HepG2 (cell line): ENCODE measurements around the gene SAP130. TPM values are rescaled to one million over a fixed set of nuclear protein-coding genes. Genes with fewer than 3 reads are reported as not detected.

ENCODE experiments used
- ATF1 ChIP-seq: IDR thresholded peaks from 2 replicates; pipeline ENCODE4 v1.6.1; 2016; ENCODE audit warnings: mild to moderate bottlenecking, control low read depth
- EP300 ChIP-seq, 3 experiments: sonication (generic) in 1 of 3; formaldehyde crosslinking in 1 of 3; IDR thresholded peaks; 2 replicates each; pipeline versions ENCODE4 v1.5.1 to v1.6.1; 2011 to 2020; ENCODE audit warnings: low read depth in 2 of 3, low read length in 2 of 3, borderline replicate concordance in 1 of 3, improper control_type of control experiment in 1 of 3, mild to moderate bottlenecking in 1 of 3, missing genetic modification reagents in 1 of 3, moderate library complexity in 1 of 3
- FOXC1 ChIP-seq: sonication (generic); formaldehyde crosslinking; IDR thresholded peaks from 2 replicates; pipeline ENCODE4 v1.8.0; 2022; ENCODE audit warnings: mild to moderate bottlenecking, missing genetic modification reagents, borderline replicate concordance
- FOXO4 ChIP-seq: sonication (generic); formaldehyde crosslinking; conservative IDR thresholded peaks from 2 replicates; pipeline ENCODE4 v1.8.1; 2023; ENCODE audit warnings: missing genetic modification reagents
- GABPB1 ChIP-seq: IDR thresholded peaks from 2 replicates; pipeline ENCODE4 v1.6.1; 2016; ENCODE audit warnings: mild to moderate bottlenecking, missing genetic modification reagents, moderate library complexity, missing compliant biosample characterization
- HINFP ChIP-seq: sonication (generic); formaldehyde crosslinking; IDR thresholded peaks from 2 replicates; pipeline ENCODE4 v1.4.0; 2020; ENCODE audit warnings: low read depth, mild to moderate bottlenecking, missing genetic modification reagents
- KLF16 ChIP-seq, 2 experiments: sonication (generic) in 1 of 2; formaldehyde crosslinking in 1 of 2; IDR thresholded peaks; 2 replicates each; pipeline versions ENCODE4 v1.6.1 to v1.8.0; 2016 to 2023; ENCODE audit warnings: missing genetic modification reagents in 2 of 2, missing compliant biosample characterization in 1 of 2
- MAFF ChIP-seq: IDR thresholded peaks from 2 replicates; pipeline ENCODE4 v1.6.1; 2011; ENCODE audit warnings: low read depth, low read length, improper control_type of control experiment
- MIXL1 ChIP-seq: IDR thresholded peaks from 2 replicates; pipeline ENCODE4 v1.6.1; 2016
- RCOR2 ChIP-seq: IDR thresholded peaks from 2 replicates; pipeline ENCODE4 v1.6.1; 2016; ENCODE audit warnings: missing biosample characterization, missing genetic modification reagents
- SP5 ChIP-seq: IDR thresholded peaks from 2 replicates; pipeline ENCODE4 v1.6.1; 2016; ENCODE audit warnings: low read depth, borderline replicate concordance
- SRY ChIP-seq: sonication (generic); formaldehyde crosslinking; IDR thresholded peaks from 2 replicates; pipeline ENCODE4 v1.8.0; 2022; ENCODE audit warnings: mild to moderate bottlenecking, missing genetic modification reagents
- TAF15 ChIP-seq: fragments of 200-400 bp; formaldehyde crosslinking; IDR thresholded peaks from one replicate; pipeline ENCODE4 v1.6.1; 2018; ENCODE audit warnings: mild to moderate bottlenecking, low read depth, low read length; ENCODE audit not compliant: poor library complexity, severe bottlenecking
- TCF7 ChIP-seq: sonication (generic); IDR thresholded peaks from 2 replicates; pipeline ENCODE4 v1.6.1; 2016; ENCODE audit warnings: antibody characterized with exemption, low read depth
- TRIM22 ChIP-seq: fragments of 450-650 bp; IDR thresholded peaks from 2 replicates; pipeline ENCODE4 v1.6.1; 2017
- YEATS2 ChIP-seq: sonication (generic); formaldehyde crosslinking; IDR thresholded peaks from 2 replicates; pipeline ENCODE4 v1.4.0; 2020; ENCODE audit warnings: missing genetic modification reagents, borderline replicate concordance
- ZBTB20 ChIP-seq: sonication (generic); formaldehyde crosslinking; IDR thresholded peaks from 2 replicates; pipeline ENCODE4 v1.8.1; 2023; ENCODE audit warnings: missing genetic modification reagents, low read depth, mild to moderate bottlenecking, borderline replicate concordance
- ZFP62 ChIP-seq: sonication (generic); formaldehyde crosslinking; IDR thresholded peaks from 2 replicates; pipeline ENCODE4 v1.4.0; 2020; ENCODE audit warnings: missing genetic modification reagents
- ZNF143 ChIP-seq: sonication (generic); formaldehyde crosslinking; IDR thresholded peaks from 2 replicates; pipeline ENCODE4 v1.4.0; 2020; ENCODE audit warnings: missing genetic modification reagents
- ZNF354B ChIP-seq: sonication (generic); formaldehyde crosslinking; IDR thresholded peaks from 2 replicates; pipeline ENCODE4 v1.8.0; 2022; ENCODE audit warnings: mild to moderate bottlenecking, missing genetic modification reagents
- ZNF615 ChIP-seq: sonication (generic); formaldehyde crosslinking; IDR thresholded peaks from 2 replicates; pipeline ENCODE4 v1.5.0; 2020; ENCODE audit warnings: mild to moderate bottlenecking, missing genetic modification reagents, borderline replicate concordance
- ZNF841 ChIP-seq: sonication (generic); formaldehyde crosslinking; IDR thresholded peaks from 2 replicates; pipeline ENCODE4 v1.8.1; 2023; ENCODE audit warnings: missing genetic modification reagents, borderline replicate concordance
- polyA plus RNA-seq, 8 experiments: library from polyadenylated mRNA; depleted of rRNA in 3 of 8; stranded (reverse) in 7 of 8; unstranded in 1 of 8; fragments of >200 nt; fragmentation: Illumina TruSeq in 4 of 8; extraction: Trizol in 4 of 8; gene quantifications; 2 replicates each; pipeline versions ENCODE4 v1.2.1 to v1.2.3, GENCODE V29; 2011 to 2016; ENCODE audit warnings: low read depth in 4 of 8, missing spikeins in 1 of 8, mixed read lengths in 1 of 8; ENCODE audit not compliant: insufficient read depth in 1 of 8
- total RNA-seq, 5 experiments: library from RNA; depleted of rRNA; stranded (reverse); fragments of >200 nt; fragmentation: Illumina TruSeq; extraction: Trizol; gene quantifications; 2 replicates each; pipeline ENCODE4 v1.2.3, GENCODE V29; 2016; ENCODE audit warnings: low read depth in 1 of 5
- TF ChIP-seq, protein P1 (sequence below): IDR thresholded peaks from 2 replicates; pipeline ENCODE4 v1.6.1; 2016; ENCODE audit warnings: missing genetic modification reagents, missing compliant biosample characterization
- TF ChIP-seq, protein P2 (sequence below): IDR thresholded peaks from 2 replicates; pipeline ENCODE4 v1.6.1; 2016; ENCODE audit warnings: missing compliant biosample characterization, missing genetic modification reagents, borderline replicate concordance

SAP130 gene
- total and polyA plus RNA-seq, 2 of the 13 experiments (the other 11 are each of a cell fraction or from before 2014, with no cell fraction given) = 11.1 to 18.6 TPM

DNA sequence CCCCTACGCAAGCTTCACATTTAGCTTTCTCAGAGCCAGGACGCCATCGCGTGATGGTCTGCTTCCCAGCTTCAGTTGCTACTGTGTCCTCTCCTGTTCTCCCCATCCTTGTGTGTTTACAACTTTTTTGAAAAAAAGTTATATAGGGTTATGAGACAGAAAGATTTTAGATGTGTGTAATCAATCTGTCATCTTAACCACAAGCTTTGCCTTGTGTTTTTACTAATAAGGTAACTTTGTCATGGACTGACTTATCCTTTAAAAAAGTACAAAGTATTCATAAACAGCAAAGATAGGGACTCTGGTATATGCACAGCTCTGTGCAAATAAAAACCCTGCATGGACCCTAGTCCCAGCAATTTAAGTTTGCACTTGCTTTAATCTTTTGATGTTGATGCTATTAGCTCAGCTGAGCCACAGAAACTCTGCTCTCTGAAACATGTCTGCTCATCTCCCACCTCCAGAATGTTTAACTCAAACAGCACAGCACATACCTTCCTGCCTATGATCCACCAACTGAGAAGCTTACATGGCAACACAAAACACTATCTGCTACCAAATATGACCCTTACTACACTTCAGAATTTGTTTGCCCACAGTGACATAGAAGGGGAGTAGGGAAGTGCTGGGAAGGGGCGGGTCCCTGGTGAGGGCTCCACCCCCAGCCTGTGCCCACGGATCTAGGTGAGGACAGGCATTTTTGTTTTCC lies 42.7 kb downstream of the SAP130 start (continued):
- TF ChIP-seq ZNF615 (CRISPR knock-in tag) = no peak
- no peak for TF ChIP-seq HINFP (CRISPR knock-in tag)
- TF ChIP-seq TAF15 = no peak
- TF ChIP-seq ZFP62 (CRISPR knock-in tag) = no peak
- TF ChIP-seq ZBTB20 (CRISPR knock-in tag) = 0 out of 2 replicates have a peak, but pooled peaks have one; percentile 41
- no peak for TF ChIP-seq FOXO4 (CRISPR knock-in tag)
- no peak for TF ChIP-seq EP300 (IDR thresholded peaks at IDR 0.05; ENCODE audit: low read depth in 2 of 2, low read length in 2 of 2)
- 0 out of 2 replicates have a peak, but pooled peaks have one; percentile 48 for TF ChIP-seq EP300 (CRISPR knock-in tag; IDR thresholded peaks at IDR 0.05; ENCODE audit: borderline replicate concordance)
- TF ChIP-seq YEATS2 = no peak
- TF ChIP-seq MIXL1 = peak; percentile 66; the same call in 1 of the 2 replicates
- no peak for TF ChIP-seq SRY (CRISPR knock-in tag)
- TF ChIP-seq, protein P1, sequence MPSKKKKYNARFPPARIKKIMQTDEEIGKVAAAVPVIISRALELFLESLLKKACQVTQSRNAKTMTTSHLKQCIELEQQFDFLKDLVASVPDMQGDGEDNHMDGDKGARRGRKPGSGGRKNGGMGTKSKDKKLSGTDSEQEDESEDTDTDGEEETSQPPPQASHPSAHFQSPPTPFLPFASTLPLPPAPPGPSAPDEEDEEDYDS = no peak; the same call in 1 of the 2 replicates
- no peak for TF ChIP-seq ZNF354B (CRISPR knock-in tag)
- no peak for TF ChIP-seq ZNF143 (CRISPR knock-in tag)
- 0 out of 2 replicates have a peak, but pooled peaks have one; percentile 6 for TF ChIP-seq MAFF
- no peak for TF ChIP-seq FOXC1
- TF ChIP-seq, protein P2, sequence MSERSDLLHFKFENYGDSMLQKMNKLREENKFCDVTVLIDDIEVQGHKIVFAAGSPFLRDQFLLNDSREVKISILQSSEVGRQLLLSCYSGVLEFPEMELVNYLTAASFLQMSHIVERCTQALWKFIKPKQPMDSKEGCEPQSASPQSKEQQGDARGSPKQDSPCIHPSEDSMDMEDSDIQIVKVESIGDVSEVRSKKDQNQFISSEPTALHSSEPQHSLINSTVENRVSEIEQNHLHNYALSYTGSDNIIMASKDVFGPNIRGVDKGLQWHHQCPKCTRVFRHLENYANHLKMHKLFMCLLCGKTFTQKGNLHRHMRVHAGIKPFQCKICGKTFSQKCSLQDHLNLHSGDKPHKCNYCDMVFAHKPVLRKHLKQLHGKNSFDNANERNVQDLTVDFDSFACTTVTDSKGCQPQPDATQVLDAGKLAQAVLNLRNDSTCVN (CRISPR knock-in tag) = no peak
- TF ChIP-seq TRIM22 = no peak
- TF ChIP-seq ATF1 (CRISPR knock-in tag) = 0 out of 2 replicates have a peak, but pooled peaks have one; percentile 8
- TF ChIP-seq GABPB1 (CRISPR knock-in tag) = no peak
- TF ChIP-seq KLF16 (CRISPR knock-in tag; IDR thresholded peaks at IDR 0.05) = no peak
- peak; percentile 65; the same call in 1 of the 2 replicates for TF ChIP-seq TCF7
- 0 out of 2 replicates have a peak, but pooled peaks have one; percentile 28 for TF ChIP-seq RCOR2 (CRISPR knock-in tag)
- TF ChIP-seq ZNF841 = no peak
- peak; percentile 56; the same call in 1 of the 2 replicates for TF ChIP-seq SP5 (CRISPR knock-in tag)
